ENCODE data around the gene CACNA1B. TPM values are rescaled to one million over a fixed set of nuclear protein-coding genes. Genes with fewer than 3 reads are reported as not detected.

CACNA1B gene
- total and polyA plus RNA-seq, 2 experiments from 2014 or later, result 0.39 to 0.60 TPM

- TF ChIP-seq CTCF (IDR thresholded peaks at IDR 0.05; ENCODE audit: low read depth, low read length), result no peak
- DNase-seq (ENCODE audit: low read depth in 1 of 2, low spot score in 1 of 2), result no peak
- no peaks in the 10 kb centered on the region for H3K9me3 ChIP-seq (ENCODE audit: low read depth)
- peaks cover 9% of the 10 kb centered on the region for H3K4me1 ChIP-seq (ENCODE audit: low read depth)
- no peaks in the 10 kb centered on the region for H3K27me3 ChIP-seq
- no peak overlapping the region for H3K27ac ChIP-seq
- H3K36me3 ChIP-seq, result no peaks in the 10 kb centered on the region
- no peak overlapping the region for H3K4me3 ChIP-seq
These were observed 163.2 kb downstream of the CACNA1B start for GRCh38 chr9:138040446-138041430.

DNA sequence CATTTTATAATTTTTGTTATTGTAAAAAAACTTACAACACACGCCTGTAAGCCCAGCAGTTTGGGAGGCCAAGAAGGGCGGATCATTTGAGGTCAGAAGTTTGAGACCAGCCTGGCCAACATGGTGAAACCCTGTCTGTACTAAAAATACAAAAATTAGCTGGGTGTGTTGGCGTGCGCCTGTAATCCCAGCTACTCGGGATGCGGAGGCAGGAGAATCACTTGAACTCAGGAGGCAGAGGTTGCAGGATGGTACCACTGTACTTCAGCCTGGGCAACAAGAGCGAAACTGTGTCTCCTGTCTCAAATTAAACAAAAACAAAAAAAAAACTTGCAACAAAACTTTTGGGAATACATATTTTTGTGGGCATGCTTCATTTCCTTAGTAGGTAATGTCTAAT, 164.6 kb downstream of the CACNA1B start:
- Histone ChIP-seq H3K27me3 (no peaks in the 10 kb centered on the region), H3K4me3 (no peak overlapping the region), H3K27ac (no peak overlapping the region), H3K9me3 (ENCODE audit: low read depth) (no peaks in the 10 kb centered on the region), H3K4me1 (ENCODE audit: low read depth) (peaks cover 9% of the 10 kb centered on the region), H3K36me3 (no peaks in the 10 kb centered on the region)
- TF ChIP-seq CTCF (IDR thresholded peaks at IDR 0.05; ENCODE audit: low read depth, low read length), result no peak
- DNase-seq (ENCODE audit: low read depth in 1 of 2, low spot score in 1 of 2), result no peak

- H3K4me3 ChIP-seq, result no peak overlapping the region
- no peaks in the 10 kb centered on the region for H3K9me3 ChIP-seq (ENCODE audit: low read depth)
- H3K4me1 ChIP-seq (ENCODE audit: low read depth), result peaks cover 9% of the 10 kb centered on the region
- no peak for TF ChIP-seq CTCF (IDR thresholded peaks at IDR 0.05; ENCODE audit: low read depth, low read length)
- no peaks in the 10 kb centered on the region for H3K27me3 ChIP-seq
- no peak overlapping the region for H3K27ac ChIP-seq
- no peaks in the 10 kb centered on the region for H3K36me3 ChIP-seq
- DNase-seq (ENCODE audit: low read depth in 1 of 2, low spot score in 1 of 2), result no peak
These were observed 165.1 kb downstream of the CACNA1B start for GRCh38 chr9:138042640-138043039.

DNA sequence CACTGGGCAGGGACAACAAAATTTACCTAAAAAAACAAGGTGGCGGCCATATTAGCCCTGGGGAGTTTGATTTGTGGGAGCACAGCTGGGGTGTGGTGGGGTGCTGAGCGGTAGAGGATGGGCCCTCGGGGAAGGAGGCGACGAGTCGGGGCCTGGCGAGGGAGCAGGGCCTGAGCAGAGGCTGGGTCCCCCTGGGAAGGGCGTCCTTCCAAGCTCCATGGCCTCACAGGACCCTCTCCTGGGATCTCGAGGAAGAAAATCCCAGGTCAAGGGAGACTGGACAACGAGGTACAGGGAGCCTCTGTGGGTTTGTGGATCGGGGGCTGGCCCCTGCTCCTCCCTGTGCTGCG, 165.5 kb downstream of the CACNA1B start:
- peaks cover 6% of the 10 kb centered on the region for H3K4me1 ChIP-seq (ENCODE audit: low read depth)
- H3K27me3 ChIP-seq, result no peaks in the 10 kb centered on the region
- H3K9me3 ChIP-seq (ENCODE audit: low read depth), result no peaks in the 10 kb centered on the region
- H3K27ac ChIP-seq, result no peak overlapping the region
- no peak for DNase-seq (ENCODE audit: low read depth in 1 of 2, low spot score in 1 of 2)
- no peak for TF ChIP-seq CTCF (IDR thresholded peaks at IDR 0.05; ENCODE audit: low read depth, low read length)
- no peak overlapping the region for H3K4me3 ChIP-seq
- no peaks in the 10 kb centered on the region for H3K36me3 ChIP-seq

DNA sequence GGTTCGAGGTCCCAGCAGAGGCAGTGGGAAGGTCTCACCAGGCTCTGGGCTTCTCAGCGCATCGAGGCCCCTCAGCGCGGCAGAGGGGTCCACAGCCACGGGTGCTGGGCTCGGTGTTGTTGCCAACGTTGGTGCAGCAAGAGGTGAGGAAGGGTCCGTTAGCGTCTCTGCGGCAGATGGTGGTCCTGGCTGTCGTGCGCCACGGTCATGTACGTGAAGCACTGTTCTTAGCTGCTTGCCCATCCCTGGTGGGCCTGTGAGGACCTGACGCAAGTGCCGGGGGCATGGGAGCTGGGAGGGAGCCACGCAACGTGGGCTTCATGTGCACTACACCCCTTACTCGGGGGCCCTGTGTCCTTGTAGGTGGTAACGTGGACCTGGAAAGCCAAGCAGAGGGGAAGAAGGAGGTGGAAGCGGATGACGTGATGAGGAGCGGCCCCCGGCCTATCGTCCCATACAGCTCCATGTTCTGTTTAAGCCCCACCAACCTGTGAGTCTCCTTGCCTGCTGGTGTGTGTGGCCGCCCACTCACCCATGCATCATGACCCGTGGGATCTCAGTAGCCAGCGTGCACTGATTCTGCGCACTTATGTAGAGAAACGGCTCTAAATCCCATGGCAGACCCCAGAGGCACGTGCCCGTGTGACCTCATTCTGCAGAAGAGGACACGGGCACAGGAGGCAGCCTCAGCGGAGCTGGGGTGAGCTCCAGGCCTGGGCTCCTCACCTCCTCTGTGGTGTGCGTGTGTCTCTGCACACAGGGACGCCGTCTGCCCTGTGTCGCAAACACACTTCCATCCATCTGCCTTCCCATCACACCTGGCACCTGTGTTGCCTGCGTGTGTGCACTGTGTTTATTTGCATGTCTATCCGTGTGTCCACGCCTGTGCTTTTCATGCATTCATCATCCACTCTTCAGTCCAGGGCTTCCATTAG, 166.1 kb downstream of the CACNA1B start:
- Histone ChIP-seq H3K4me1 (ENCODE audit: low read depth) (peaks cover under 1% of the 10 kb centered on the region), H3K4me3 (no peak overlapping the region), H3K27ac (no peak overlapping the region), H3K9me3 (ENCODE audit: low read depth) (no peaks in the 10 kb centered on the region), H3K27me3 (no peaks in the 10 kb centered on the region), H3K36me3 (no peaks in the 10 kb centered on the region)
- TF ChIP-seq CTCF (IDR thresholded peaks at IDR 0.05; ENCODE audit: low read depth, low read length), result no peak
- DNase-seq (ENCODE audit: low read depth in 1 of 2, low spot score in 1 of 2), result no peak
